SIG-M5 treated with dmso at 0.1 percent for 504 hours (cell line): ENCODE measurements around the gene TRIM65.
"Not testable (repeated sequence)": the region's sequence is repeated elsewhere in the genome, so short reads cannot be mapped to it uniquely, and the experiment has no call there.

Source experiments
- DNase-seq: peaks from one replicate; lab custom pipeline; 2025; ENCODE audit not compliant: unreplicated experiment; lab: John Stamatoyannopoulos, UW

Gene TRIM65

GRCh38 chr17:75897160-75898019 is 639 bp upstream of the TRIM65 start:
- DNase-seq: no peak

GRCh38 chr17:75895370-75896155 is 1.2 kb downstream of the TRIM65 start:
- peak; percentile 31 for DNase-seq

- no peak for DNase-seq
Observed at GRCh38 chr17:75894049-75894733, 2.6 kb downstream of the TRIM65 start.

GRCh38 chr17:75893305-75894048 is 3.3 kb downstream of the TRIM65 start:
- DNase-seq: no peak

GRCh38 chr17:75892556-75893224 is 4.1 kb downstream of the TRIM65 start:
- DNase-seq: no peak

GRCh38 chr17:75891605-75892555 is 4.9 kb downstream of the TRIM65 start:
- DNase-seq: no peak

- DNase-seq: no peak
Observed at GRCh38 chr17:75891022-75891604, 5.6 kb downstream of the TRIM65 start.

GRCh38 chr17:75889454-75889853 is 7.3 kb downstream of the TRIM65 start:
- DNase-seq: no peak

- no peak for DNase-seq
Observed at GRCh38 chr17:75888484-75888883, 8.3 kb downstream of the TRIM65 start.

- DNase-seq: not testable (repeated sequence)
Observed at GRCh38 chr17:75885860-75886259, 10.9 kb downstream of the TRIM65 start.

GRCh38 chr17:75885431-75885830 is 11.3 kb downstream of the TRIM65 start:
- DNase-seq: no peak

- DNase-seq: no peak
Observed at GRCh38 chr17:75881678-75882454, 14.9 kb downstream of the TRIM65 start.

- no peak for DNase-seq
Observed at GRCh38 chr17:75880266-75880665, 16.5 kb downstream of the TRIM65 start.

- DNase-seq: no peak
Observed at GRCh38 chr17:75878174-75878998, 18.4 kb downstream of the TRIM65 start, which contains the start of gene TRIM47. TSS of gene TRIM47 (minus strand) at chr17:75878581. CDS start at chr17:75878548, 33 bp downstream.

GRCh38 chr17:75877752-75878173 is 19.0 kb downstream of the TRIM65 start:
- DNase-seq: peak; percentile 66

GRCh38 chr17:75876938-75877751 is 19.6 kb downstream of the TRIM65 start:
- DNase-seq: no peak
